CD4-positive, alpha-beta T cell (primary cell): Measurements from ENCODE around the gene EMP3. TPM values are rescaled to one million over a fixed set of nuclear protein-coding genes. Genes with fewer than 3 reads are reported as not detected.

ENCODE experiments used
- ATAC-seq: fragments of 200-7000 bp; cut with Tn5 transposase; one replicate; pipeline ENCODE4 v1.10.0; 2022; ENCODE audit warnings: mild to moderate bottlenecking; ENCODE audit not compliant: poor library complexity
- CTCF ChIA-PET: fragments of 350-600 bp; sonication (Branson Sonifier 250); formaldehyde crosslinking; loops from one replicate; lab custom pipeline; 2021; ENCODE audit warnings: antibody characterized with exemption, inconsistent platforms; lab: Charles Lee
- POLR2A ChIA-PET: fragments of 350-600 bp; sonication (Branson Sonifier 250); formaldehyde crosslinking; loops from one replicate; lab custom pipeline; 2021; ENCODE audit warnings: antibody characterized with exemption, inconsistent platforms; lab: Charles Lee
- DNase-seq, 14 experiments: peaks; one replicate each; pipeline ENCODE4 v3.0.0-alpha.2; 2013 to 2020; ENCODE audit warnings: mixed read lengths in 2 of 14
- H3K27ac ChIP-seq, 2 donors: one replicate each; pipeline versions ENCODE4 v1.5.1 to v1.7.0; 2013; ENCODE audit warnings: low read length in 2 of 2, low read depth in 1 of 2, mild to moderate bottlenecking in 1 of 2
- H3K27me3 ChIP-seq, 2 experiments: 1 replicate in 1 of 2; 2 replicates in 1 of 2; pipeline versions ENCODE4 v1.6.1 to v1.7.0; 2013; ENCODE audit warnings: low read length in 2 of 2, control low read depth in 1 of 2, mild to moderate bottlenecking in 1 of 2, moderate library complexity in 1 of 2; ENCODE audit not compliant: insufficient read depth in 2 of 2, control insufficient read depth in 1 of 2
- H3K36me3 ChIP-seq: one replicate; pipeline ENCODE4 v1.6.1; 2013; ENCODE audit warnings: low read length, control low read depth; ENCODE audit not compliant: insufficient read depth
- H3K4me1 ChIP-seq: one replicate; pipeline ENCODE4 v1.6.1; 2013; ENCODE audit warnings: low read length, control low read depth; ENCODE audit not compliant: insufficient read depth
- H3K4me3 ChIP-seq: one replicate; pipeline ENCODE4 v1.5.1; 2013; ENCODE audit warnings: mild to moderate bottlenecking, low read length, moderate library complexity
- H3K9me3 ChIP-seq, 2 experiments: 1 replicate in 1 of 2; 2 replicates in 1 of 2; pipeline versions ENCODE4 v1.6.1 to v1.7.0; 2013; ENCODE audit warnings: low read length in 2 of 2, mild to moderate bottlenecking in 2 of 2, control low read depth in 1 of 2, moderate library complexity in 1 of 2; ENCODE audit not compliant: control insufficient read depth in 1 of 2, insufficient read depth in 1 of 2
- H3K27ac Mint-ChIP-seq: one replicate; pipeline ENCODE4 v1.8.0; 2020; ENCODE audit warnings: mixed read lengths
- H3K27me3 Mint-ChIP-seq: one replicate; pipeline ENCODE4 v1.8.0; 2021; ENCODE audit warnings: mixed read lengths
- H3K36me3 Mint-ChIP-seq: one replicate; pipeline ENCODE4 v1.8.0; 2021; ENCODE audit warnings: low read depth, mixed read lengths
- H3K4me1 Mint-ChIP-seq: one replicate; pipeline ENCODE4 v1.8.0; 2021; ENCODE audit warnings: low read depth, mixed read lengths
- H3K4me3 Mint-ChIP-seq: one replicate; pipeline ENCODE4 v1.8.0; 2020; ENCODE audit warnings: mild to moderate bottlenecking, mixed read lengths
- H3K9me3 Mint-ChIP-seq: one replicate; pipeline ENCODE4 v1.8.0; 2020; ENCODE audit warnings: mixed read lengths
- intact Hi-C, 2 experiments: fragments of 100-400 bp; cut with DNase I in 1 of 2; cut with micrococcal nuclease in 1 of 2; formaldehyde crosslinking; loops; one replicate each; pipeline versions ENCODE4 v1.15.1 to v1.9.0; 2023 to 2025; cut with DNase I, micrococcal nuclease
- total RNA-seq, 174 experiments: library from RNA in 2 of 174; stranded (reverse) in 2 of 174; gene quantifications; one replicate each; pipeline ENCODE4 v1.2.3 and lab custom pipeline; 2021 to 2026
- TF ChIP-seq, protein P1 (sequence below): fragments of 200-600 bp; IDR thresholded peaks from one replicate; pipeline ENCODE4 v1.8.0; 2022; ENCODE audit warnings: antibody characterized with exemption, mild to moderate bottlenecking

Gene EMP3
- total RNA-seq, 2 experiments from 2014 or later, result 185 to 201 TPM

- no peaks in the 10 kb centered on the region for H3K36me3 ChIP-seq
- Mint-ChIP-seq H3K27ac (peak overlapping the region; percentile 99), H3K36me3 (peaks cover 27% of the 10 kb centered on the region), H3K4me3 (peak overlapping the region; percentile 93), H3K27me3 (no peaks in the 10 kb centered on the region), H3K4me1 (peaks cover 68% of the 10 kb centered on the region), H3K9me3 (no peaks in the 10 kb centered on the region)
- ChIA-PET POLR2A (interaction anchor here (0.7 to 8.4 kb wide), 13 partner anchors 8 to 315 kb away, joined by 3 to 360 read pairs (median 5); partner anchors contain the start of genes CARD8, DBP, GRWD1 and SYNGR4), CTCF (interaction anchor here (1.1 to 8.5 kb wide), 2 partner anchors 11 to 70 kb away, joined by 4 to 159 read pairs; partner anchors contain the start of gene KDELR1)
- peak; percentile 61 for ATAC-seq
- intact Hi-C loops, result loop anchor here in 1 of 2 experiments (2.0 to 10.0 kb wide), 4 partner anchors 69 to 1537 kb away; partner anchors contain the start of genes KDELR1, LMTK3 and SLC1A5
- peak overlapping the region; percentile 99 to 100 for H3K27ac ChIP-seq
- peak; percentile 98 to 100 (median 100) for DNase-seq
- H3K27me3 ChIP-seq, result no peaks in the 10 kb centered on the region
- TF ChIP-seq, protein P1, sequence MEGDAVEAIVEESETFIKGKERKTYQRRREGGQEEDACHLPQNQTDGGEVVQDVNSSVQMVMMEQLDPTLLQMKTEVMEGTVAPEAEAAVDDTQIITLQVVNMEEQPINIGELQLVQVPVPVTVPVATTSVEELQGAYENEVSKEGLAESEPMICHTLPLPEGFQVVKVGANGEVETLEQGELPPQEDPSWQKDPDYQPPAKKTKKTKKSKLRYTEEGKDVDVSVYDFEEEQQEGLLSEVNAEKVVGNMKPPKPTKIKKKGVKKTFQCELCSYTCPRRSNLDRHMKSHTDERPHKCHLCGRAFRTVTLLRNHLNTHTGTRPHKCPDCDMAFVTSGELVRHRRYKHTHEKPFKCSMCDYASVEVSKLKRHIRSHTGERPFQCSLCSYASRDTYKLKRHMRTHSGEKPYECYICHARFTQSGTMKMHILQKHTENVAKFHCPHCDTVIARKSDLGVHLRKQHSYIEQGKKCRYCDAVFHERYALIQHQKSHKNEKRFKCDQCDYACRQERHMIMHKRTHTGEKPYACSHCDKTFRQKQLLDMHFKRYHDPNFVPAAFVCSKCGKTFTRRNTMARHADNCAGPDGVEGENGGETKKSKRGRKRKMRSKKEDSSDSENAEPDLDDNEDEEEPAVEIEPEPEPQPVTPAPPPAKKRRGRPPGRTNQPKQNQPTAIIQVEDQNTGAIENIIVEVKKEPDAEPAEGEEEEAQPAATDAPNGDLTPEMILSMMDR, result no peak
- peaks cover 62% of the 10 kb centered on the region for H3K4me1 ChIP-seq
- peak overlapping the region; percentile 76 for H3K4me3 ChIP-seq
- no peaks in the 10 kb centered on the region for H3K9me3 ChIP-seq
Observed at GRCh38 chr19:48321622-48322591, 3.4 kb upstream of the EMP3 start.

DNA sequence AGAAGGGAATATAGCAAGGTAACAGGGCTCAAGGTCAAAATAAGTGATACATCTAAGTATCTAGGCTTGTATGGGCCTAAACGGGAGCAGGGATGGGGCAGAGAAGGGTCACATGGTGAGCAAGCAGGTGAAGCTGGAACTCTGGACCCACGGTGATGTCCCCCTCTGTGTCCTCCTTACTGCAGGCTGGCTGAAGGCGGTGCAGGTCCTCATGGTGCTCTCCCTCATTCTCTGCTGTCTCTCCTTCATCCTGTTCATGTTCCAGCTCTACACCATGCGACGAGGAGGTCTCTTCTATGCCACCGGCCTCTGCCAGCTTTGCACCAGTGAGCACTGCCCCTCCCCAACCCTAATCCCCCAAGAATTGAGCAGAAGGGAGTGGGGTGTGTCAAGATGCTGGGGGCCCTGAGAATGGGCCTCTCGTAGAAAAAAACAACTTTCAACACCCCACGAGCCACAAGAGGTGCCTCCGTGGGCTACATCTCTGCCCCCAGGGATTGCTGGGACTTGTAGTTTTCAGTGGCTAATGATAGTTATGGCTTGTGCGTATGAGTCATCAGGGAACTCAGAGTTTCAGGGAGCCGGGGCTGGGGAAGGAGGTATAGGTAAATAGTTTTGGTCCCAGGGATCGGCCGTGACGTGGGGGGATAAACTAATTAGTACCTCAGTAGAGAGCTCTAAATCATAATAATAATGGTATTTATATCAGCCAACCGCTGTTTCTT lies 4.0 kb downstream of the EMP3 start:
- intact Hi-C loops, result loop anchor here in 1 of 2 experiments (10.0 kb wide), 1 partner anchor 1545 kb away; the partner anchor contains the start of gene SLC1A5
- Histone ChIP-seq H3K9me3 (no peaks in the 10 kb centered on the region), H3K27me3 (no peaks in the 10 kb centered on the region), H3K36me3 (peaks cover 38% of the 10 kb centered on the region), H3K27ac (peak overlapping the region; percentile 88), H3K4me1 (peaks cover 89% of the 10 kb centered on the region), H3K4me3 (peak overlapping the region; percentile 46)
- ChIA-PET CTCF (interaction anchor here (0.9 to 1.9 kb wide), 4 partner anchors 9 to 62 kb away, joined by 3 to 9 read pairs (median 4); partner anchors contain the start of gene KDELR1), POLR2A (interaction anchor here (1.0 to 2.7 kb wide), 7 partner anchors 8 to 309 kb away, joined by 3 to 48 read pairs (median 5); partner anchors contain the start of genes SYNGR4 and TMEM143)
- Mint-ChIP-seq H3K36me3 (peaks cover 74% of the 10 kb centered on the region), H3K27ac (peak overlapping the region; percentile 99), H3K4me1 (peaks cover 79% of the 10 kb centered on the region), H3K27me3 (no peaks in the 10 kb centered on the region), H3K9me3 (no peaks in the 10 kb centered on the region), H3K4me3 (peak overlapping the region; percentile 76)
- DNase-seq, result peak in 12 of 14 experiments; percentile 18 to 74 (median 40)
- no peak for ATAC-seq
- TF ChIP-seq, protein P1, result no peak
